Stimulated activated CD8-positive, alpha-beta memory T cell treated with anti-CD3 and anti-CD28 coated beads, Interleukin-4, amount 100 ng/mL, for 1 hour (primary cell): ENCODE measurements around the gene FAM72A.
"Not testable (repeated sequence)": the region's sequence is repeated elsewhere in the genome, so short reads cannot be mapped to it uniquely, and the experiment has no call there.

ENCODE experiments used
- DNase-seq, 2 donors: peaks; one replicate each; pipeline ENCODE4 v3.0.0-alpha.2; 2020; ENCODE audit warnings: low read depth in 2 of 2, low spot score in 1 of 2

FAM72A gene

GRCh38 chr1:206215600-206216392 is 13.2 kb upstream of the FAM72A start:
- DNase-seq: not testable (repeated sequence)

GRCh38 chr1:206210802-206211201 is 8.2 kb upstream of the FAM72A start:
- not testable (repeated sequence) for DNase-seq

- not testable (repeated sequence) for DNase-seq
Observed at GRCh38 chr1:206205569-206205968, 2.9 kb upstream of the FAM72A start.

- DNase-seq: not testable (repeated sequence)
Observed at GRCh38 chr1:206204871-206205270, 2.2 kb upstream of the FAM72A start.

GRCh38 chr1:206204159-206204511 is 1.5 kb upstream of the FAM72A start:
- not testable (repeated sequence) for DNase-seq

GRCh38 chr1:206203364-206204158 is 922 bp upstream of the FAM72A start, which contains the start of gene SRGAP2:
TSS of gene SRGAP2 (plus strand) at chr1:206203541. CDS start at chr1:206205971, 2,430 bp downstream.
- DNase-seq: peak; percentile 1 to 5

GRCh38 chr1:206196748-206197424 is 5.8 kb downstream of the FAM72A start:
- not testable (repeated sequence) for DNase-seq

GRCh38 chr1:206195182-206195581 is 7.5 kb downstream of the FAM72A start:
- not testable (repeated sequence) for DNase-seq

GRCh38 chr1:206186826-206187225 is 15.8 kb downstream of the FAM72A start:
- not testable (repeated sequence) for DNase-seq

GRCh38 chr1:206185778-206186177 is 16.9 kb downstream of the FAM72A start:
- not testable (repeated sequence) for DNase-seq

GRCh38 chr1:206183788-206184187 is 18.9 kb downstream of the FAM72A start:
- DNase-seq: not testable (repeated sequence)

GRCh38 chr1:206182368-206183317 is 20.0 kb downstream of the FAM72A start:
- DNase-seq: not testable (repeated sequence)

GRCh38 chr1:206179666-206180065 is 23.0 kb downstream of the FAM72A start:
- not testable (repeated sequence) for DNase-seq

GRCh38 chr1:206178061-206178989 is 24.3 kb downstream of the FAM72A start:
- not testable (repeated sequence) for DNase-seq

- not testable (repeated sequence) for DNase-seq
Observed at GRCh38 chr1:206176114-206176502, 26.5 kb downstream of the FAM72A start.

- DNase-seq: not testable (repeated sequence)
Observed at GRCh38 chr1:206175459-206176113, 27.1 kb downstream of the FAM72A start.

GRCh38 chr1:206174182-206174868 is 28.3 kb downstream of the FAM72A start:
- not testable (repeated sequence) for DNase-seq

GRCh38 chr1:206173110-206173719 is 29.4 kb downstream of the FAM72A start:
- not testable (repeated sequence) for DNase-seq
